HepG2 (cell line): ENCODE results near the gene FBXL7.

Source experiments
- EP300 ChIP-seq, 3 experiments: sonication (generic) in 1 of 3; formaldehyde crosslinking in 1 of 3; IDR thresholded peaks; 2 replicates each; pipeline versions ENCODE4 v1.5.1 to v1.6.1; 2011 to 2020; ENCODE audit warnings: low read depth in 2 of 3, low read length in 2 of 3, borderline replicate concordance in 1 of 3, improper control_type of control experiment in 1 of 3, mild to moderate bottlenecking in 1 of 3, missing genetic modification reagents in 1 of 3, moderate library complexity in 1 of 3
- ESRRA ChIP-seq: sonication (generic); formaldehyde crosslinking; IDR thresholded peaks from 2 replicates; pipeline ENCODE4 v1.5.1; 2020; ENCODE audit warnings: mild to moderate bottlenecking, low read depth, missing genetic modification reagents
- GTF2F1 ChIP-seq: fragments of 150-350 bp; IDR thresholded peaks from 2 replicates; pipeline ENCODE4 v1.6.1; 2014; ENCODE audit warnings: low read length
- NR2C2 ChIP-seq: sonication (generic); formaldehyde crosslinking; IDR thresholded peaks from 2 replicates; pipeline ENCODE4 v1.4.0; 2020; ENCODE audit warnings: missing genetic modification reagents, mild to moderate bottlenecking, moderate library complexity, borderline replicate concordance
- RNF219 ChIP-seq: sonication (generic); formaldehyde crosslinking; IDR thresholded peaks from 2 replicates; pipeline ENCODE4 v1.5.0; 2020; ENCODE audit warnings: mild to moderate bottlenecking, missing genetic modification reagents
- UBTF ChIP-seq: sonication (generic); formaldehyde crosslinking; IDR thresholded peaks from 2 replicates; pipeline ENCODE4 v1.4.0; 2020; ENCODE audit warnings: mild to moderate bottlenecking, missing genetic modification reagents
- XBP1 ChIP-seq: sonication (generic); formaldehyde crosslinking; IDR thresholded peaks from 2 replicates; pipeline ENCODE4 v1.5.0; 2020; ENCODE audit warnings: missing genetic modification reagents
- ZBTB33 ChIP-seq: sonication (generic); formaldehyde crosslinking; IDR thresholded peaks from 2 replicates; pipeline ENCODE4 v1.4.0; 2020; ENCODE audit warnings: missing genetic modification reagents
- ZBTB34 ChIP-seq: sonication (generic); formaldehyde crosslinking; IDR thresholded peaks from 2 replicates; pipeline ENCODE4 v1.8.0; 2022; ENCODE audit warnings: mild to moderate bottlenecking, missing genetic modification reagents
- ZNF782 ChIP-seq: sonication (generic); formaldehyde crosslinking; IDR thresholded peaks from 2 replicates; pipeline ENCODE4 v1.4.0; 2020; ENCODE audit warnings: missing genetic modification reagents, mild to moderate bottlenecking, borderline replicate concordance

GRCh38 chr5:15858326-15858725, 358.3 kb downstream of the FBXL7 start:
- TF ChIP-seq UBTF (CRISPR knock-in tag) (no peak), EP300 (IDR thresholded peaks at IDR 0.05; ENCODE audit: low read depth in 2 of 2, low read length in 2 of 2) (no peak), EP300 (CRISPR knock-in tag; IDR thresholded peaks at IDR 0.05; ENCODE audit: borderline replicate concordance) (no peak), ZBTB33 (CRISPR knock-in tag) (no peak), RNF219 (CRISPR knock-in tag) (no peak), NR2C2 (CRISPR knock-in tag) (no peak), ZBTB34 (CRISPR knock-in tag) (no peak), GTF2F1 (no peak), ESRRA (CRISPR knock-in tag) (no peak), ZNF782 (CRISPR knock-in tag) (no peak), XBP1 (no peak)
